ENCODE measurements around the gene RAD51B.

Gene RAD51B

DNA sequence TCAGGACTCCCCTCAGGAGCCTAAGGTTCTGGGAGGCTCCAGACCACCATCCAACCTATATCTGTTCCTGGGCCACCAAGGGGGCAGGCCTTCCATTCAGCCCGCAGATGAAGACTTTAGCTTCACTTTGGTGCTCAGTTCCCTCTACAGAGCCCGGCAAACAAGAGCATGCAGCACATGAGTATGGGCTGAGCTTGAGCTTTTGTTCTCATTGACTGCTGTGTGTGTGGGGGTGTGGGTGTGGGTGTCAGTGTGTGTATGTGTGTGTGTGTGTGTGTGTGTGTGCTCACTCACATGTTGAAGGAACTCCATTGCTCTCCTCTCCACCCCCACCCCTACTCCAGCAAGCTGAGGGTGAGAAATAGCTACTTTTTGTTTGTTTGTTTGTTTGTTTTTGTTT is 754.1 kb downstream of the RAD51B start:
- no peak for DNase-seq

DNA sequence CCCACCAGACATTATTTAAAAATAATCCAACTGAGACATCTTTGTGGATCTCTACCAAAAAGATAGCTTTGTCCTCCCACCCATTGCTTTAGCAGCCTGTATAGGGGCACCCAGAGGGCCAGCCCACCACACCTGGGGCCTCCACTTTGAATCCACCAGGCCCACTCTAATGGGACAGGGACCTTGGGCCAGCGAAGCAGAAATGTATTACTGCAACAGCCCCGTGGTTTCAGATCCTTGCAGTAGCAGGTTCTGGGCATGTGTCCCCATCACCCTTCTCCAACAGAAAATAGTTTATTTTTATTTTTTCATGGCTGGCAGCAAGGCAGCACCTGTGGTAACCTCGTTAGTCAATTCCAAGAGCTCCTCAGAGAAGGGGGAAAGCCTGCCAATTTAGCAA is 754.9 kb downstream of the RAD51B start:
- no peak for DNase-seq

DNA sequence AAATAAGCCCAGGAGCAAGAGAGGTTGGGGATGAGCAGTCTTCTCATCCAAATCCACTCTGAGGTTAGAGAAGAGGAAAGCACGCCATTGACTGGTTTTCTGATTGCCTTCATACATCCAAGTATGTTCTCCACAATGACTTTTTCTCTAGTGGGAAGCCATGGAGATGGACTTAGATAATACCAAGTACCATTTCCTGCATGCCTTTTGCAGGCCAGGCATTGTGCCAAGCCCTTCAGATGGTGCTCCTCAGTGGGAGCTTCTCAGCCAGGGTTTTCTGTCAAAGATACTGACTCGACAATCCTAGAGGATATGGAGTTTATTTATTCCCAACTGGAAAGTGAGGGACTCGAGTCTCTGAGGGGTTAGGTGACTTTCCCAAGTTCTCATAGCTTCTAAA is 755.3 kb downstream of the RAD51B start:
- DNase-seq = no peak

DNA sequence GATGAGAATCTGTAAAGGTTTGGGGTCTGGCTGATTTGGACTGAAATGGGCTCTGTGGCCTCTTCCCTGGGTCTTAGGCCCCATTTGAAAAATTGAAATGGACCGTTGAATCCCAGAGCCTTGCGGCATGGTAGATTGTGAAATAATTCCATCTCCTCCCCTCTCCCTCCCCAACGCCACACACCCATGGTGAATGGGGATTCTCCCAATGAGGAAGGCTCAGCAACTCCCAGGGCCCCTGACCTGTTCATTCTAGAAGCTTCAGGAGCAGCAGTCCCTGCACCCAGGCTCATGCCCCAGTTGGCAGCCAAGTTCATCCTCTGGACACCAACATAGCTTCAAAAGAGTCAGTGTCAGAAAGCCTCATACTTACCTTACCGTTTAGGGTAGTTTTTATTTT is 755.8 kb downstream of the RAD51B start:
- DNase-seq = no peak

DNA sequence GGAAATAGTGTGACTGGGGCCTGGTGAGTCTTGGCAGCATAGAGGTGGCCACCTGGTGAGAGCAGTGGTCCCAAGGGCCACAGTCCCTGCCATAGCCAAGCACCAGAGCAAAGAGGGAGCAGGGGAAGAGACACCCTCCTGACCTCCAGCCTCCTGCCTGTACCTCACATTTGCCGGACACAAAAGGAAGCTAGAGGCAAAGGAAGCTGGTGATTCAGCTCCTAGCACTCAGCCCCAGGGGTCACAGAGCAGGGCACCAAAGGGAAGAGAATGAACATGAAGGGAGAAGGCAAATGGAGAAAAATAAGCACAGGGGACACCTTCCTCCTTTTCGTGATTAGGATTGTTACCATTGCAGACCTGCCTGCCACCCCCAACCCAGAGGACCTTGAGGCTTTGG is 756.5 kb downstream of the RAD51B start:
- no peak for DNase-seq

DNA sequence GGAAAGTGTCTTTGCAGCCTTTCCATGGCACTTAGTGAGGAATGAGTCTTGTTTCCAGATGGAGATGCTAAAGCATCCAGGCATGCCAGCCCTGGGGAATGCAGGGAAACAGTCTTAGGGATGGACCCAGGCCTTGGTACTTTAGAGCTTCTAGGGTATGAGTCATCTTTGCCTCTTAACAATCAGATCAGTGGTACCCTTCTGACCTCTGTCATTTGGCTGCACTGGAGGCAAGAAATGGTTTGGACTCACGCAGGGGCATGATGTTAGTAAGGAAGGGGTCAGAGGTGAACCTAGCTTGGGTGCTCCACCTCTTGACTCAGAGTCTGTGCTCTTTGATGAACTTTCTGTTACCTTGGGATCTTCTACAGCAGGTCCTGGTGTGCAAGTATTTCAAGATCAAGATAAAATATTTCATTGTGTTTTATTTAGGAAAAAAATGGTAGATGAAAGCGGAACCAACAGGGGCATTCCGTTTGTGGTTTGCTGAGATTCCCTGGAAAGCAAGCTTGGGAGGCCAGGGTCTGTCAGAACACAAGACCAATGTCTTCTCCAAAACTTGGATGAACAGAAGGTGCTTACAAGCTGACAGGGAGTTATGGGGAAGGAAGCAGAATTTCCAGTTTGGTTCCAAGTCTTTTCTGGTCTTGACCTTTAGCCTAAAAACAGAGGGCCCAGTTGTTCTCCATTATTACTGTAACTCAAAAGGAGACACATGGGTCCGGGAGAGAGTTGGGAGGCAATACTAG is 757.1 kb downstream of the RAD51B start:
- DNase-seq = no peak

DNA sequence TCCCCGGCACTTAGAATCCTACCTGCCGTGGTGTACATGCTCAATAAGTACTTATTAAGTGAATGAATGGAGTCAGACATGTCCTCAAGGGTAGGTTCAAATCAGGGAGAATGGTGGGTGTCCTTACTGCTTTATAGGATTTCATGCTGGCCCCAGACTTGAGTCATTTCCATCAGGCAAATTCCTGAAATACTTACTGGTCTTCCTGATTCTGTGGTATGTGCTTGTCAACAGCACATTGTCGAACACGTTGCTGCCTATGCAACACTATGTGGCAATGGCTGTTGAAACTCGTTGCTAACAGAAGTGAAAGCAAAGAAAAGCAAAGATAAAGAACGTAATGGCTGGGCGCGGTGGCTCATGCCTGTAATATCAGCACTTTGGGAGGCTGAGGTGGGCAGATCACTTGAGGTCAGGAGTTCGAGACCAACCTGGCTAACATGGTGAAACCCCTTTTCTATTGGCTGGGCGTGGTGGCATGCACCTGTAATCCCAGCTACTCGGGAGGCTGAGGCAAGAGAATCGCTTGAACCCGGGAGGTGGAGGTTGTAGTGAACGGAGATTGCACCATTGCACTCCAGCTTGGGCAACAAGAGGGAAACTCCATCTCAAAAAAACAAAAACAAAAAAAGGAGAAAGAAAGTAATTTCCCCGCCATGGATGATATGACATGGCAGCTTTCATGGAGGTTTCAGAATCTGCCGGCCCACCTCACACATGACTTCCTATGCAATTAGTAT is 758.4 kb downstream of the RAD51B start:
- no peak for DNase-seq

DNA sequence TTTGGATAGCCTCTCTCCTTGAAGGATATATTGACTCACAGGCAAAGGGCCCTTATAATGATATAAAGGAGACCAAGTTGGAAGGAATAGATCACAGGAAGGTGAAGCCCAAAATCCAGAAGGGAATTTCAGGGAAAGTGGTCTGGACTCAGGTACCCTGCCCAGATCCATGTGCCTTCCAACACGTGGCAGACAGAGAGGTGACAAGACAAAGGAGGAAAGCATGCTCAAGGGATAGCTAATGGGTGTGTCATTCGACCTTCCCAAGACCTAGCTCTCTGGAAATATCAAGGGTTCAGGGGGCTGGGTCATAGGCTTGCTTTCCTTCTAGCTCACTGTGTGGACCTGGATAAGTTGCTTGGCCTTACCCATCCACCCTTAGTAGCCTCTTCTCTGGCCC is 759.0 kb downstream of the RAD51B start:
- DNase-seq = no peak

DNA sequence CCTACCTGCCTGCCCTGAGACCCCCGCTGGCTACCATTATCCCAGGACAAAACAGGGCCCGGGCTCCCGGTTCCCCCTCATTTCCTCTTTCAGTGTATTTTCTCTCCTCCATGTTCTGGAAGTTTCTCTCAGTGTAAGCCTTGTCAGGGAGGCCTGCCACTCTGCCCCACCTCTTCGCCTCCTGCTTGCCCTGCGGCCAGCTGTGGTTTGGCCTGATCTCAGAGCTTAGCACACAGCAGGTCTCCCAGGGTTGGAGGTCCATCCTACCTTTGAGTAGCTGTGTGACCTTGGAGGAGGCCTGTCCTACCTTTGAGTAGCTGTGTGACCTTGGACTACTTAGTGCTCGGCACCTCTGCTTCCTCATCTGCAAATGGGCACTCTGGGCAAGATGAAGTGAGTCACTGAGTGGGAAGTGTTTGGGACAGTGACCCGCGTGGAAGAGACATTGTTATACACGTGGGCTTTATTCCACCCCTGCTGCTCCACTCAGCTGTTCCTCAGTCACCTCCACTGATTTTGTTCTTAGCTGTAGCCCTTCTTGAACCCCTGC is 760.6 kb downstream of the RAD51B start:
- DNase-seq = no peak

DNA sequence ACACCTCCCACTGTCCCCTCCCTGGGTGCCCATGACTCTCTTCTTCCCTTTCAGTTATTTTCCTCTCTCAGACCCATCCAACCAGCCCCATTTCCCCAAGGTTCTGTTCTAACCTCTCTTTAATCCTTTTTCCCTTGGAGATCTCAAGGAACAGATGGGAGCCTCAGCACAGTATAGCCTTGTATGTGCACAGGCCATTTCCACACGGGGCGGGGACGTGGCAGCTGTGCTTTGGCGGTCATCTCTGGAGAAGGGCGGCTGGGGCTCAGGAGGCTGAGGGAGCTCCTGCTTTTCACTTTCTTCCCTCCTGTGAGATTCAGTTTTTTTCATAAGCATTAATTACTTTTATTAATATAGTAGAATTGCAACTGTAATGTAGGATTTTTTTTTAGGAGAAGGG is 761.1 kb downstream of the RAD51B start:
- no peak for DNase-seq

DNA sequence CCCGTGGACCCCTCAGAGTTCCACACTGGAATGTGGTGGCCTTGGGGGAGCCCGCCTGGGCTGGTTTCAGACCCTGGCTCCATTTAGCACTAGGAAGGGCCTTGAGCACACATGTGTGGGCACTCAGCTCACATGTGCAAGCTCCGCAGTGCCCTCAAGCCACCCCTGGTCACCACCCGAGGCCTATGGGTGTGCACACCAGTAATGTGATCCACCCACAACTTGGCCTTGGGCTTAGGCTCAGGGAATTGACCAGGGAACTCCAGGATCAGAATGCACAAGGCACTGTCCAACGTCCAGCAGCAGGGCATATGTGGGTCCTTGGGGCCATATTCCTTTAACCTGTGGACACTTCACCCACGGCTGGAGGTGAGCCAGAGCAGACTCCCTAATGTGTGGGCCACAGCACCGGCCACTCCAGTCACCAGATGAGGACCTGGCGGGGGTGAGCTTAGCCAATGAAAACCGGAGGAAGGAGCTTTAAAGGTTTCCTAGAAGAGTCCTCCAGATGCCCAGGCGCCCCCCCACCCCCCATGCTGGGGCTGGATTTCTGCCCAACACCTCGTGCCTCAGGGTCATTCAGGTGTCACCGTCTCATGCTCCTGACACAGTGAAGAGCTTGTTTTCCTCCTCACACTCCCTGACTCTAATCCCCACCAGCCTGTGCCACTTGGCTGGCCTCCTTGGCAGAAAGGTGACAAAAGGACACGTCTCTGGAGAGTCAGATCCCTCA is 764.1 kb downstream of the RAD51B start:
- no peak for DNase-seq

DNA sequence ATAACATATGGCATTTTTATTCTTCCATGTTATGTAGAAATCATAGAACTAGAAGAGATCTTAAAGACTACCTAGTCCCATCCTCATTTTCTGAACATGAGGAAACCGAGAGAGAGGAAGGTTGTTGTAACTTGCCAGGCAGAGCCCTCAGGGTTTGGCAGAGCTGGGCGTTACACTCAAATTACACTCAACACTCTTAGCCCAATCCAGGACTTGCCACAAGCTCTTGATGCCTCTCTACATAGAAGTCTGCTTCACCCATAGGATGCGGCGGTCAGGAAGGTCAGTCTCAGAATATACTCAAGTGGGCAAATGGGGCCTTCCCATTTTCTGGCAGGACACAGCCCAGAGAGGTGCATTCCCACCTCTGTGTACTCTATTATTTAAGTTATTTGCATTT is 765.2 kb downstream of the RAD51B start:
- no peak for DNase-seq

DNA sequence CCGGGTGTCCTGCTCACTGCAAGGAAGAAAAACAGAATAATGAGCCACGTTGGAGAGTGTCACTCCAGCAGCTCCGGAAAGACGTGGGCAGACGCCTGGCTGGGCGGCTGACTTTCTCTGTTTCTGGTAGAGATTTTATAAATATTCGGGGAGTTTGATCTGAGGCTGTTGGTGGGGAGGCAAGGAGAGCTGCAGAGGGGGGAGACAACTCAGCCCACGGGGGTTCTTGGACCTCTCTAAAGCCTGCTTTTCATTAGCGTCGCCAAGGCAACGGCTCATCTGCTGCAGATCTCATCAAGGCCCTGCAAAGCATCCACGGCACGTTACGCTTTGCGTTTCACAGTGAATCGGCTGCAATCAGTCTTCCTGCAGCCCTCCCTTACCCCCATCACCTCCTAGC is 766.1 kb downstream of the RAD51B start:
- DNase-seq = no peak

DNA sequence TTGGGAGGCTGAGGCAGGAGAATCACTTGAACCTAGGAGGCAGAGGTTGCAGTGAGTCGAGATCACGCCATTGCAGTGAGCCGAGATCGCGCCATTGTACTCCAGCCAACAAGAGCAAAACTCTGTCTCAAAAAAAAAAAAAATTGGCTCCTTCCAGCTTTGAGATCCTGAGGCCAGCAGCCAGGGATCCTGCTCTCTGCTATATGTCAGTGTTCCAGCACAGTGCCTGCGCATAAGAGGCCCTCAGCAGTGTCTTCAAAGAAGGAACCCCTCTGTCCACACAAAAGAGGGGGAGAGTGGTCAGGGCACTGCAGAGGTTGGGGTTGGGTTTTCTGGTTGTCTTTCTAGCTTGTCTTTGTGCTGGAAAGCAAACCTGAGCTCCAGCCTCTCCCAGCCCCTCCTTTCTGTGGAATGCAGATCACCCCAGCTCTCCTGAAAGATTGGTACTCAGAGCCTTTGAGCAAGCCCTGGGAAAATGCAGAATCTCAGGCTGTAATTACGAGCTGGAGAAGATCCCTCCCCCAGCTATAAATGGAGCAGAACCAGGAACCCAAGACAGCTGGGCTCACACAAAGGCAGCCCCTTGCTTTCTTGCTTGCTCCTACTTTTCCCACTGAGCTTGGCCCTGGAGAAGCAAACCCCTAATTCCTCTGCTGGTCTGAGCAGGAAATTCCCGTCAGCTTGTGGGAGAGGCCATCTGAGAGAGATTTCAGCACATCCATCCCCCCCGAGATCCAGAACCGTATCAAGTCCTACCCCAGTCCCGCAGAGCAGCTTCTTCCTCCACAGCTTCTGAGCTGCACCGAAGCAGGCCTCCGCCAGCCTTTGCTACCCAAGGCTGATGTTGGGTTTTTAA is 767.5 kb downstream of the RAD51B start:
- no peak for DNase-seq

DNA sequence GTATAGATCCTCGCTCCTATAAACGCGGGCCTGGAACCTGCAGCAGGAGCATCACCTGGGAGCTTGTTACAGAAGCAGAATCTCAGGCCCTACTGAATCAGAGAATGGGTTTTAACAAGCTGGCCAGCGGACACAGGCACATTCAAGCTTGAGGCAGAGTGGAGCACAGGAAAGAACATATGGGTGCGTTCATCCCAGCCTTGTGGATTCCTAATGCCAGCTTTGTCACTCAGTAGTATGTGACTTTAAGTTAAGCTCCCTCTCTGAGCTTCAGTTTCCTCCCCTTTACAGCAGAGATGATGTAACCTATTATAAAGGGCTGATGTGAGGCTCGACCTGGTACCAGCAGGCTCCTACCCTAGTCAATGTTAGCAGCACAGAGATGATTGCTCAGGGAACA is 768.4 kb downstream of the RAD51B start:
- DNase-seq = no peak

DNA sequence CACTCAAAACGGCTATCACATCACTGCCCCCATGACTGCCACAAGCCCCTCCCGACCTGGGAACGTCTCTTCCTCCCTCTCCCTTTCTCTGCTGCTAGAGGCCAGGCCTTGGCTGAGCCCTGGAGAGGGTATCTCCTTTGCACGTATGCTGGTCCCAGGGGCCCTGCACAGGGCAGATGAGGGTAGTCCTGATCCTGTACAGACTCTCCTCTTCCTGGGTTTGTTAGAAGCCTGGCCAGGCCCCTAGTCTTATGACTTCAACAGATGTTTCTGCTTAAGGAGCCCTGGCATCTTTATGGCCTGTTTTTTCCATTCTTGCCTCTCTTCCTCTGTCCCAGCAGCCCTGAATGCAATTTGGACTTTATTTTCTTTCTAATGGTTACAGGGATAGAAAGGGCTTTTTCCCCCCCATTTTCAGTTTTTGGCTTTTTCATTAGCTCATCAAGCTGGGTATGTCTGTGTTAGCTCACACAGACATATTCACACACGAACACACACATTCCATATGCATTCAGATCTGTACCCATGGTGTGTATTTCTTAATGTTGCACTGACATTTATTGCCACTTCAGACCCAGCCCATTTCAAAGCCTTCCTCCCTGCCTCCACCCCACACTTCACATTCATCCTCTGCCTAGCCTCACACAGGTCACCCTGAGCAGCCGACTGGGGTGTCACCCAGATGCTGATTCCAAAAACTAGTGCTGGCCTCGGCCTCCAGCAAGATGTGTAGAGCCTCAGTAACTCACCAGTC is 770.0 kb downstream of the RAD51B start:
- no peak for DNase-seq

DNA sequence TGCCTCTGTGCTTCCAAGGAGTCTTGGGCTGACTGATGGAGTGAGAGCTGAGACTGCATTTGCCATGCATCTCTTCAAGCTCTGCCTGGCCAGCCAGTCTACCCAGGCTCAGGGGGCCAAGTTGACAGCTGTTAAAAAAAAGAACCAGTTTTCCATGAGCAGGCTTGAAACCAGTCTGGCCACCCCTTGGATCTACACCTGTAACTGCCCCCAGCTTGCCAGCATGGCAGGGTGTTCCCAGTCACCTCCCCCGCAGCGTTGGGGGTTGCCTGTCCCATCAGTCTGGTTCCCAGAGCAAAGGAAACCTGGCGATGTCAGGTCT is 770.6 kb downstream of the RAD51B start:
- DNase-seq = no peak

DNA sequence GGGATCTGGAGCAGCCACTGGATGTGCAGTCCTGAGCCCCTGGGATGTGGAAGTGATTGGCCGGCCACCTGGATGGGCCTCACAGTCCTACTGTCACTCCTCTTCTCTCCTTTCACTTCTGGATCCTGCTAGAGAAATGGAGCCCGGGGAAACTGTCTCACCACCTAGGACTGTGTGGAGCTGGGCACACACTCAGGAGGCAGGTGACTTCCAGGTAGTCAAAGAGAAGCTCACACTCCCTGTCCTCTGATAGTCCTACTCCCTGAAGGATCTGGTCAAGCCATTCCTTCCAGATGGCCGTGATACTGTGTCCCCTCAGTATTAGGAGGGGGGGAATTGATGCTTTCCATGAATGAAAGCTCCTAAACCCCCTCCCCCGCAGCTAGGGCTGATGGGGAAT is 772.2 kb downstream of the RAD51B start:
- DNase-seq = no peak

DNA sequence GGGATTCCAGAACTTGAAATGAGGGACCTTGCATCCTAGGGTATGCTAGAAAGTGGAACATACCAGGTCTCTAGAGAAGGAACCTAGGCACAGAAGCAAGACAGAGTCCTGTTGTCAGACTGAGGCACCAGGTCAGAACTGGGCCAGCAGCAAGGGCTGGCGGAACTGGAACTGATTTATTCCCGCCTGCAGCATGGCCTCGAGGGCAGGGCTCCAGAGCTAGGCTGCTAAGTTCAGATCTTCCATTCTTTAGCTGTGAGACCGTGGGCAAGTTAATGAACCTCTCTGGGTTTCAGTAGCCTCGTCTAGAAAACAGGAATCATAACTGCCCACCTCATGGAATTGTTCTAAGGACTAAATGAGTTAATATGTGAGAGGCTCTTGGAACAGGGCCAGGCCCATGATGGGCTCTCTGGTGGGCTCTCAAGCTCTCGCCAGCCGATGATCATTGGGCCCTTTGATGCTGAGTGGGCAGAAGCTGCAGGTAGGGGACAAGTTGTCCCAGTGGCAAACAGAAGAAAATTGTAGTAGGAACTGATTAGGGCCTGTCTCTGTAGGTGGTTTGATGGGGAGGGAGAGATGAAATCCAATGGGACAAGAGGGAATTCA is 773.5 kb downstream of the RAD51B start:
- DNase-seq = no peak

DNA sequence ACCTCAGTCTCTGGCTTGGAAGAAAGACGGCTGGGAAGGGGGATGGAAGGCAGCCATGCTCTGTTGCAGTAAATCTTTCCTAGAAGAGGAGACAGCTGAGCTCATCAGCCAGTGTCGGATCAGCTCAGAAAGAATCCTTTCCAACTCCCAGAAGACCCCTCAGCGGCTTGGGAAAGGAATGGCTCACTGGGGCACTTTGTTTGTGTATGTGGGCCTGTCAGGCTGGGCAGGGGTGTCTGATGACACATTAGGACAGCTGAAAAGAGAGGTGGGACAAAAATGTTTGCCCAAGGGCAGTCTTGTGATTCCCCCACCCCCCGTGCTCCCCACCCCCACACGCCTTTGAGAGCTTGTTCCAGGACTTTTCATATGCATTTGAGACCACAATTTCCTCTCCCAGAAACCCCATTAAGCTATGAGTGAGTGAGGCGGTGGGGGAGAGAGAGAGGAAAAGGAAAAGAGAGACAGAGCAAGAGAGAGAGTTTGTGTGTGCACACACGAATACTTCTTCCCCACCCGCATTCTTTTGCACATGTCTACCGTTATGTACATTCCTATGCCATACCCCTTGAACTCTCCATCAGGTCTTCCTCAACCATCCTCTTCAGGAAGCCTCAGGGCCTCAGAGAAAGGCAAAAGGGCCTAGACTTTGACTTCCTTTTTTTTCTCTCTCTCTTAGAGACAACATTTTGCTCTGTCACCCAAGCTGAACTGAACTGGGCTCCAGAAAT is 774.4 kb downstream of the RAD51B start:
- no peak for DNase-seq

Data from NCI-H2107 (cell line).